Lung (tissue), 16 donors: ENCODE results near the gene ZC3H14. TPM values are rescaled to one million over a fixed set of nuclear protein-coding genes. Genes with fewer than 3 reads are reported as not detected.

Experiments used
- ATAC-seq: fragments of 200-7000 bp; cut with Tn5 transposase; one replicate; pipeline ENCODE4 v1.9.1; 2020; ENCODE audit warnings: moderate number of reproducible peaks; ENCODE audit not compliant: insufficient read depth, low FRiP score
- DNase-seq, 3 donors: peaks; one replicate each; pipeline ENCODE4 v3.0.0-alpha.2; 2013 to 2017
- H3K27ac ChIP-seq, 2 donors: one replicate each; pipeline ENCODE4 v1.5.1; 2013; ENCODE audit warnings: mild to moderate bottlenecking in 2 of 2, moderate library complexity in 2 of 2, control low read depth in 1 of 2, inconsistent platforms in 1 of 2, low read depth in 1 of 2, low read length in 1 of 2
- H3K27me3 ChIP-seq, 3 donors: one replicate each; pipeline ENCODE4 v1.5.1; 2013; ENCODE audit warnings: low read length in 2 of 3; ENCODE audit not compliant: control insufficient read depth in 3 of 3, insufficient read depth in 3 of 3
- H3K36me3 ChIP-seq, 4 donors: one replicate each; pipeline ENCODE4 v1.5.1; 2013; ENCODE audit warnings: low read length in 4 of 4, mild to moderate bottlenecking in 1 of 4, moderate library complexity in 1 of 4; ENCODE audit not compliant: control insufficient read depth in 4 of 4, insufficient read depth in 4 of 4
- H3K4me1 ChIP-seq, 5 donors: one replicate each; pipeline ENCODE4 v1.5.1; 2013; ENCODE audit warnings: low read length in 5 of 5, mild to moderate bottlenecking in 2 of 5, moderate library complexity in 1 of 5; ENCODE audit not compliant: control insufficient read depth in 5 of 5, insufficient read depth in 5 of 5
- H3K4me3 ChIP-seq: one replicate; pipeline ENCODE4 v1.5.1; 2013; ENCODE audit warnings: mild to moderate bottlenecking, control low read depth, moderate library complexity
- H3K9ac ChIP-seq, 2 donors: one replicate each; pipeline ENCODE4 v1.5.1; 2013; ENCODE audit warnings: low read length in 2 of 2, control low read depth in 1 of 2; ENCODE audit not compliant: insufficient read depth in 1 of 2
- H3K9me3 ChIP-seq, 4 donors: one replicate each; pipeline ENCODE4 v1.5.1; 2013; ENCODE audit warnings: low read length in 3 of 4, mild to moderate bottlenecking in 1 of 4, moderate library complexity in 1 of 4; ENCODE audit not compliant: control insufficient read depth in 4 of 4, insufficient read depth in 3 of 4
- CTCF ChIP-seq: IDR thresholded peaks from 2 replicates; pipeline ENCODE4 v1.5.1; 2012; ENCODE audit warnings: mild to moderate bottlenecking; ENCODE audit errors: control extremely low read depth, extremely low read depth
- WGBS, 2 donors: extraction: QIAGEN DNeasy Blood & Tissue Kit; methylation state at CpG; one replicate each; pipeline ENCODE4 v1.1.7; 2013; 5-methylcytosine and 5-hydroxymethylcytosine counted together
- long read RNA-seq, 5 donors: transcript quantifications; one replicate each; lab custom pipeline, GENCODE V29; 2026
- polyA plus RNA-seq, 2 donors: library from polyadenylated mRNA; stranded (reverse); fragments of 200-250 nt; gene quantifications; one replicate each; pipeline ENCODE4 v1.2.1, GENCODE V29; 2013
- total RNA-seq, 2 donors: library from RNA; depleted of rRNA in 1 of 2; stranded (reverse); fragments of >200 nt in 1 of 2; gene quantifications; one replicate each; pipeline ENCODE4 v1.2.1, GENCODE V29; 2014 to 2021
- donor health status: control.
- donor health status: control.
- donor health status: Bipolar disorder and iron deficiency.
- donor health status: healthy.
- donor health status: DM: yes; HTN: yes; CAD: no.

Gene ZC3H14
- total RNA-seq = 10 to 100 TPM; 46.9 to 79.7 TPM
- 10 to 100 TPM; 21.9 to 25.8 TPM for polyA plus RNA-seq
- long read RNA-seq, donor 1, full-length matches to known transcripts = 8 of 8 reads
- long read RNA-seq, donor 1, partial matches to known transcripts = 0 of 8 reads
- long read RNA-seq, donor 1, other reads (novel, unspliced or antisense) = 0 of 8 reads
- long read RNA-seq, donor 2, full-length matches to known transcripts = 2 of 2 reads
- long read RNA-seq, donor 2, partial matches to known transcripts = 0 of 2 reads
- long read RNA-seq, donor 2, other reads (novel, unspliced or antisense) = 0 of 2 reads
- long read RNA-seq, donor 3, full-length matches to known transcripts = 3 of 3 reads
- long read RNA-seq, donor 3, partial matches to known transcripts = 0 of 3 reads
- long read RNA-seq, donor 3, other reads (novel, unspliced or antisense) = 0 of 3 reads
- long read RNA-seq, donor 4 = 0 reads
- long read RNA-seq, donor 5, full-length matches to known transcripts = 6 of 6 reads
- long read RNA-seq, donor 5, partial matches to known transcripts = 0 of 6 reads
- long read RNA-seq, donor 5, other reads (novel, unspliced or antisense) = 0 of 6 reads

GRCh38 chr14:88562831-88563686, at the start of gene ZC3H14:
TSS of gene ZC3H14 (plus strand) at chr14:88563037. CDS start at chr14:88563134, 97 bp downstream.
- H3K9me3 ChIP-seq = no peaks in the 10 kb centered on the region
- WGBS, 2 donors = 1% methylated on average over 85 to 99 of the region's 99 CpGs
- peak within 1 kb of the TSS; percentile 82 to 84 for H3K9ac ChIP-seq
- H3K4me3 ChIP-seq = peak within 1 kb of the TSS; percentile 100
- TF ChIP-seq CTCF = no peak
- ATAC-seq (peak; percentile 97), DNase-seq (peak; percentile 92 to 94 (median 92))
- H3K27me3 ChIP-seq = no peaks in the 10 kb centered on the region
- H3K36me3 ChIP-seq = peaks cover 0 to 9% (median 3%) of the 10 kb centered on the region in 4 donors
- peaks cover 0 to 13% (median 2%) of the 10 kb centered on the region in 5 donors for H3K4me1 ChIP-seq
- H3K27ac ChIP-seq = peak within 1 kb of the TSS; percentile 95 to 97

- Histone ChIP-seq H3K27ac (no peak overlapping the region), H3K36me3 (peaks cover 4 to 13% (median 8%) of the 10 kb centered on the region in 4 donors), H3K9ac (no peak overlapping the region), H3K4me1 (peaks cover 0 to 16% (median 0%) of the 10 kb centered on the region in 5 donors), H3K4me3 (no peak overlapping the region), H3K9me3 (no peaks in the 10 kb centered on the region), H3K27me3 (no peaks in the 10 kb centered on the region)
- TF ChIP-seq CTCF = no peak
- DNase-seq = no peak
- no peak for ATAC-seq
- 90 to 98% methylated on average over 1 of the region's 1 CpG for WGBS, 2 donors
Measured at GRCh38 chr14:88515499-88516221, 47.2 kb upstream of the ZC3H14 start.

- peaks cover 4 to 13% (median 8%) of the 10 kb centered on the region in 4 donors for H3K36me3 ChIP-seq
- H3K27ac ChIP-seq = peak overlapping the region in 1 of 2 donors; percentile 9
- no peak for TF ChIP-seq CTCF
- ATAC-seq (no peak), DNase-seq (no peak)
- H3K9me3 ChIP-seq = no peaks in the 10 kb centered on the region
- H3K9ac ChIP-seq = no peak overlapping the region
- H3K4me3 ChIP-seq = no peak overlapping the region
- WGBS, 2 donors = 79 to 85% methylated on average over 7 of the region's 7 CpGs
- H3K4me1 ChIP-seq = peaks cover 0 to 16% (median 0%) of the 10 kb centered on the region in 5 donors
- H3K27me3 ChIP-seq = no peaks in the 10 kb centered on the region
Measured at GRCh38 chr14:88516861-88517357, 45.9 kb upstream of the ZC3H14 start.
